ENCODE measurements around the gene TMEM150A.

DNA sequence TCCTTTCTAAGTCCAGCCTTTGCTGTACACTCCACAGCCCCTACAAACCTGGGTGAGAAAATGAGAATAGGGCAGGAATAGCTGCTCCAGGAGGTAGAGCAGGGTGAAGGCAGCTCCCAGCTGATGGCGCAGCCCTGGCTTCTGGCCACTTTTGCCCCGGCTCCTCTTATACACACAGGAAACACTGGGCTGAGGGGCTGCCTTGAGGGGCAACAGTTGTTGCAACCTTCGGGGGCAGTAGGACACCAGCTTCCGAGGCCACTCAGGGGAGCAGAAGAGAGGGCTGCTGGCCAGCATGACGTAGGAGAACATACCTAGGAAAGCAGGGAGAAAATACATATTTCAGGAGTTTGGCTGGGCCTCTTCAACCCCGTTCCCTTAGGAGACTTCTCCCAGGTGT, 49.3 kb downstream of the TMEM150A start:
- no peak for TF ChIP-seq NFE2L2 (conservative IDR thresholded peaks at IDR 0.05; ENCODE audit: low read length)
- TF ChIP-seq, protein P1, sequence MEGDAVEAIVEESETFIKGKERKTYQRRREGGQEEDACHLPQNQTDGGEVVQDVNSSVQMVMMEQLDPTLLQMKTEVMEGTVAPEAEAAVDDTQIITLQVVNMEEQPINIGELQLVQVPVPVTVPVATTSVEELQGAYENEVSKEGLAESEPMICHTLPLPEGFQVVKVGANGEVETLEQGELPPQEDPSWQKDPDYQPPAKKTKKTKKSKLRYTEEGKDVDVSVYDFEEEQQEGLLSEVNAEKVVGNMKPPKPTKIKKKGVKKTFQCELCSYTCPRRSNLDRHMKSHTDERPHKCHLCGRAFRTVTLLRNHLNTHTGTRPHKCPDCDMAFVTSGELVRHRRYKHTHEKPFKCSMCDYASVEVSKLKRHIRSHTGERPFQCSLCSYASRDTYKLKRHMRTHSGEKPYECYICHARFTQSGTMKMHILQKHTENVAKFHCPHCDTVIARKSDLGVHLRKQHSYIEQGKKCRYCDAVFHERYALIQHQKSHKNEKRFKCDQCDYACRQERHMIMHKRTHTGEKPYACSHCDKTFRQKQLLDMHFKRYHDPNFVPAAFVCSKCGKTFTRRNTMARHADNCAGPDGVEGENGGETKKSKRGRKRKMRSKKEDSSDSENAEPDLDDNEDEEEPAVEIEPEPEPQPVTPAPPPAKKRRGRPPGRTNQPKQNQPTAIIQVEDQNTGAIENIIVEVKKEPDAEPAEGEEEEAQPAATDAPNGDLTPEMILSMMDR (IDR thresholded peaks at IDR 0.05) = no peak
- TF ChIP-seq MYC (IDR thresholded peaks at IDR 0.05; ENCODE audit: borderline replicate concordance, low read length) = no peak
- TF ChIP-seq HOXB13 (CRISPR knock-in tag; IDR thresholded peaks at IDR 0.05; ENCODE audit: low read depth) = no peak
- TF ChIP-seq FOSB (CRISPR knock-in tag; IDR thresholded peaks at IDR 0.05) = no peak
- no peak for TF ChIP-seq FOSL2 (IDR thresholded peaks at IDR 0.05)
- no peak for TF ChIP-seq FOSL2 (CRISPR knock-in tag; IDR thresholded peaks at IDR 0.05)
- TF ChIP-seq TP53 (CRISPR knock-in tag; IDR thresholded peaks at IDR 0.05) = no peak
